Measurements from ENCODE around the gene DHODH.

DHODH gene

DNA sequence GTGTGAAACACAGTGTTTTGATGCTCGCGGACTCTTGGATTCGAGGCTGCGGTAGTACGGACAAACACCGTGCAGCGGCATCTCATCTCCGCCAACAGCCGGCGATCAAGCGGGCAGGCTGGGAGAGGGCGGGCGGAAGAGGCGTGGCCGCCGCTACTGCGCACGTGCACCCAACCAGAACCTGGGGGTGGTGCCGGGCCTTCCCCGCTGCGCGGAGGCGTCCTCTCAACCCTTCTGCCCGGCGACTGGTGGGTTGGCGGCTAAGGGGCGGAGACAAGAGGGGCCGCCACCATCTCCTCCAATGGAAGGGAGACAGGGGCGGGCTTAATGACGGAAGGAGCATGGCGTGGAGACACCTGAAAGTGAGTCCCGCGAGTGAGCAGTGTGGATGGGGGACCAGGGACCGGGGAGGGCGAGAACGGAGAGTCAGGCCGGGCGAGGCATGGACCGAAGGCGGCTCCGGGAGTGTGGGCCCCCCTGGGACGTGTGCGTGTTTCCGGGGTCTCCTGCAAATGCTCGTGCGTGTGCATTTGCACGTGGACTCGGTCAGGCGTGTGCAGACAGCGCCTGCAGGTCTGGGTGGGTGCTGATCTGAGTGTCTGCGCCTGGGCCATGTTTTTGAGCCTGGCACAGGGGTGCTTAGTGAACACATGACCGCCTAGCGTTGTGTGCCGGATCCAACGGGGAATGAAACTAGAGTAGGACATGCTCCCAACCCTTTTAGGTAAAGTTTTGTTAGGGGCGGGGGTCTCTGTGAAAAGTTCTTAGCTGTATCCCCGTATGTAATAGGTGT lies at the start of gene DHODH:
Gene DHODH, plus strand, starts transcription at position 321 of the 793 bp plus-strand sequence. Its CDS starts 21 bp downstream, at position 342.
- TF ChIP-seq, protein P1, sequence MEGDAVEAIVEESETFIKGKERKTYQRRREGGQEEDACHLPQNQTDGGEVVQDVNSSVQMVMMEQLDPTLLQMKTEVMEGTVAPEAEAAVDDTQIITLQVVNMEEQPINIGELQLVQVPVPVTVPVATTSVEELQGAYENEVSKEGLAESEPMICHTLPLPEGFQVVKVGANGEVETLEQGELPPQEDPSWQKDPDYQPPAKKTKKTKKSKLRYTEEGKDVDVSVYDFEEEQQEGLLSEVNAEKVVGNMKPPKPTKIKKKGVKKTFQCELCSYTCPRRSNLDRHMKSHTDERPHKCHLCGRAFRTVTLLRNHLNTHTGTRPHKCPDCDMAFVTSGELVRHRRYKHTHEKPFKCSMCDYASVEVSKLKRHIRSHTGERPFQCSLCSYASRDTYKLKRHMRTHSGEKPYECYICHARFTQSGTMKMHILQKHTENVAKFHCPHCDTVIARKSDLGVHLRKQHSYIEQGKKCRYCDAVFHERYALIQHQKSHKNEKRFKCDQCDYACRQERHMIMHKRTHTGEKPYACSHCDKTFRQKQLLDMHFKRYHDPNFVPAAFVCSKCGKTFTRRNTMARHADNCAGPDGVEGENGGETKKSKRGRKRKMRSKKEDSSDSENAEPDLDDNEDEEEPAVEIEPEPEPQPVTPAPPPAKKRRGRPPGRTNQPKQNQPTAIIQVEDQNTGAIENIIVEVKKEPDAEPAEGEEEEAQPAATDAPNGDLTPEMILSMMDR (IDR thresholded peaks at IDR 0.05; ENCODE audit: unreplicated experiment in 3 of 3), result no peak
- H3K4me3 Mint-ChIP-seq, result peak within 1 kb of the TSS; percentile 92 to 96 (median 93)
- no peaks in the 10 kb centered on the region for H3K36me3 Mint-ChIP-seq (ENCODE audit: low read depth)
- H3K27ac Mint-ChIP-seq, result peak within 1 kb of the TSS; percentile 46 to 86 (median 81)
- peaks cover 10% of the 10 kb centered on the region for H3K27me3 Mint-ChIP-seq (ENCODE audit: low read depth)
- peaks cover 22% of the 10 kb centered on the region for H3K4me1 Mint-ChIP-seq
- H3K9me3 Mint-ChIP-seq, result no peaks in the 10 kb centered on the region

DNA sequence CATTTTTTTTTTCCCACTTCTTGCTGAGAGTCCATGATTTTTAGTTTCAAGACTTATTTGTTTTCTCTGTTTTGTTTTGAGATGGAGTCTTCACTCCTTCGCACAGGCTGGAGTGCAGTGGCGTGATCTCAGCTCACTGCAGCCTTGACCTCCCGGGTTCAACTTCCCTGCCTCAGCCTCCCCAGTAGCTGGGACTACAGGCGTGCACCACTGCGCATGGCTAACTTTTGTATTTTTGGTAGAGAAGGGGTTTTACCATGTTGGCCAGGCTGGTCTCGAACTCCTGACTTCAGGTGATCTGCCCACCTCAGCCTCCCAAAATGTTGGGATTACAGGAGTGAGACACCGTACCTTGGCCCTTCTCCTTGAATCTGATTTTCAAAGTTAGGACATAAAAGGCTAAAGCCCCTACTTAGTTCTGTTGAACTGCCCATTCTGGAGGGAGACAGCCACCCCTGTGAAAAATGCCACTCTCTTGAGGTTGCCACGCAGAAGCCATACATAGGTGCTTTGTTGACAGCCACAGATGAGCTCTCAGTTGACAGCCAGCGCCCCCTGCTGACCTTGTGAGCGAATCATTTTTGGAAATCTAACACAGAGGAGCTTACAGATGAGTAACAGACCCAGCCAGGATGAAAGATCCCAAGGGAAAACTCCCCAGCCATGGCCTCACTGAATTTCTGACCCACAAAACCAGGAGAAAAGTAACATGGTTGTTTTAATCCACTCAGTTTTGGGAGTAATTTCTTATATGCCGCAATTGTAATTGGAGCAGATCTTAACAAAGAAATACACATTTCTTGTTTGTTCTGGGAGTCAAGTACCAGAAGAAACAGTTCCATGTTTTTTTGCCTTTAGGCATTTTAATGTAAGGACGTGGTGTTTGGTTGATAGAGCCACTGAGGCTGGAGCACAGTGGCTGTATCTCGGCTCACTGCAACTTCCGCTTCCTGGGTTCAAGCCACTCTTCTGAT lies 47.2 kb upstream of the DHODH start:
- TF ChIP-seq, protein P1 (IDR thresholded peaks at IDR 0.05; ENCODE audit: unreplicated experiment in 3 of 3), result peak; percentile 66 to 74 (median 67)
- peak overlapping the region in 1 of 3 experiments; percentile 13 for H3K27ac Mint-ChIP-seq
- no peaks in the 10 kb centered on the region for H3K9me3 Mint-ChIP-seq
- no peak overlapping the region for H3K4me3 Mint-ChIP-seq
- H3K36me3 Mint-ChIP-seq (ENCODE audit: low read depth), result no peaks in the 10 kb centered on the region
- H3K27me3 Mint-ChIP-seq (ENCODE audit: low read depth), result no peaks in the 10 kb centered on the region
- H3K4me1 Mint-ChIP-seq, result peaks cover 7% of the 10 kb centered on the region

DNA sequence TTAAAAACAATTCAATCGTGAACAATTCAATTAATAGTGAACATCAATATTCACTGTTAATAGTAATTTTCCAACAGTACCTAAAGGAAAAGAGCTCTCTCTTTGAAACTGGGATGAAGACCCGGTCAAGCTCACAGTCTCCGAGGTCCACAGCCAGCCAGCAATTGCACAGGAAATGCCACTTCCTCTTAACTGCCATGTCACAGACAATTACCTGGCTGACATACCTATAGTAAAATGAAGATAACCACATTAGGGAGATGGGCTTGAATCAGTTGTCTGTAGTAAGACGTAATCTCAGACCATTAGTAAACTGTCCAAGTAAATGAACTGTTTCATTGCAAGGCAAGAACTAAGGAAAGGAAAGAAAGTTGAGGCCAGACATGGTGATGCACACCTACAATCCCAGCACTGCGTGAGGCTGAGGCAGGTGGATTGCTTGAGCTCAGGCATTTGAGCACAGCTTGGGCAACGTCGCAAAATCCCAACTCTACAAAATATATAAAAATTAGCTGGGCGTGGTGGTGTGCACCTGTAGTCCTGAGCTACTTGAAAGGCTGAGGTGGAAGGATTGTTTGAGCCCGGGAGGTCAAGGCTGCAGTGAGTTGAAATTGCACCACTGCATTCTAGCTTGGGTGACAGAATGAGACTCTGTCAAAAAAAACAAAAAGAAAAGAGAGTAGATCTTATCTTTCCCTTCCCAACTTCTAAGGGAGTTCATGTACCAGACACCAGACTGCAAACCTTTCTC lies 45.2 kb upstream of the DHODH start:
- peaks cover 11% of the 10 kb centered on the region for H3K4me1 Mint-ChIP-seq
- H3K36me3 Mint-ChIP-seq (ENCODE audit: low read depth), result no peaks in the 10 kb centered on the region
- no peak overlapping the region for H3K4me3 Mint-ChIP-seq
- H3K9me3 Mint-ChIP-seq, result no peaks in the 10 kb centered on the region
- no peaks in the 10 kb centered on the region for H3K27me3 Mint-ChIP-seq (ENCODE audit: low read depth)
- TF ChIP-seq, protein P1 (IDR thresholded peaks at IDR 0.05; ENCODE audit: unreplicated experiment in 3 of 3), result no peak
- H3K27ac Mint-ChIP-seq, result no peak overlapping the region

DNA sequence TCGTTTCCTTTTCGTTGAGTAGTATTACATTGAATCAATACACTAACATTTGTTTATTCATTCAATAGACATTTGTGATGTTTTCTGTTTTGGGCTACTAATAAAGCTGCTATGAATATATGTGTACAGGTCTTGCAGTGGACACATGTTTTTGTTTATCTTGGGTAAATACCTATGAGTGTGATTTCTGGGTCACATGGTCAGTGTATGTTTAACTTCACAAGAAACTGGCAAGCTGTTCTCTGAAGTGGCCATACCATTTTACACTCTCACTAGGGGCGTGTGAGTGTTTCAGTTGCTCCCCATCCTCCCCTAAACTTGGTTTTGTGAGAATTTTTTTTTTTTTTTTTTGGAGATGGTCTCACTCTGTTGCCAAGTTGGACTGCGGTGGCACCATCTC lies 43.3 kb upstream of the DHODH start:
- no peak overlapping the region for H3K4me3 Mint-ChIP-seq
- H3K4me1 Mint-ChIP-seq, result peaks cover 11% of the 10 kb centered on the region
- no peaks in the 10 kb centered on the region for H3K36me3 Mint-ChIP-seq (ENCODE audit: low read depth)
- no peak overlapping the region for H3K27ac Mint-ChIP-seq
- H3K9me3 Mint-ChIP-seq, result no peaks in the 10 kb centered on the region
- H3K27me3 Mint-ChIP-seq (ENCODE audit: low read depth), result peaks cover 6% of the 10 kb centered on the region
- TF ChIP-seq, protein P1 (IDR thresholded peaks at IDR 0.05; ENCODE audit: unreplicated experiment in 3 of 3), result no peak

DNA sequence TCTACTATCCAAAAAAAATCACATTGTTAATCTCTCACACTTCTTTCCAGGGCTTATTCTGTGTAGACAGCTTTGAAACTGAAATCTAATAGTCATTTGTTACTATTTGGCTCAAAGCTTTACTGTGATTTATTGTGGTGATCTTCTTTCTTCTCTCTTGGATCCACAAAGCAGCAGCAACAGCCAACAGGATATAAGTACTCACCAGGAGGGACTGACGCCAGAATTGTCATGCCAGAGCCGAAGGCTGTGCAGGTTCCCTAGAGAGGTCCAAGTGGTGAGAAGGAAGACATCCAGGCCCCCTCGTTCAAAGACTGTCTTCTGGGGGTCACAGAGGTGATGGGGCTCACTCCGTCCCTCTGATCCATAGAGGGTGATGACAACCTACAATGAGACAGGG lies 41.6 kb upstream of the DHODH start:
- Mint-ChIP-seq H3K4me3 (no peak overlapping the region), H3K4me1 (peaks cover 6% of the 10 kb centered on the region), H3K36me3 (ENCODE audit: low read depth) (no peaks in the 10 kb centered on the region), H3K27ac (peak overlapping the region in 1 of 3 experiments; percentile 8), H3K27me3 (ENCODE audit: low read depth) (peaks cover 12% of the 10 kb centered on the region), H3K9me3 (no peaks in the 10 kb centered on the region)
- TF ChIP-seq, protein P1 (IDR thresholded peaks at IDR 0.05; ENCODE audit: unreplicated experiment in 3 of 3), result no peak
